ENCODE measurements around the gene RAB21.
"Not testable (repeated sequence)": the region's sequence is repeated elsewhere in the genome, so short reads cannot be mapped to it uniquely, and the experiment has no call there.

RAB21 gene

DNA sequence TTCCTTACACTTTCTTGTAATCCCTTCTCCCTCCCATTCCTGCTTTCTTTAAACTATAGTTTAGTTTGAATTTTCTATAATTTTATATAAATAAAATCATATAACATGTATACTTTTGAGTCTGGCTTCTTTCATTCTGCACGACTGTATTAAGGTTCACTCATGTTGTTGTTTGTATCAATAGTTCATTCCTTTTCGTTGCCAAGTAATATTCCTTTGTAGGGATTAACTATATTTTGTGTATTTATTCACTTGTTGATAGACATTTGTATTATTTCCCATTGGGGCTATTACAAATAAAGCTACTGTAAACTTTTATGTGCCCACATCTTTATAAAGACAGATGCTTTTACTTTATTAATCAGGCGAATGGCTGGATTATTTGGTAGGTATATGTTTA lies 45.5 kb downstream of the RAB21 start:
- DNase-seq, result no peak

DNA sequence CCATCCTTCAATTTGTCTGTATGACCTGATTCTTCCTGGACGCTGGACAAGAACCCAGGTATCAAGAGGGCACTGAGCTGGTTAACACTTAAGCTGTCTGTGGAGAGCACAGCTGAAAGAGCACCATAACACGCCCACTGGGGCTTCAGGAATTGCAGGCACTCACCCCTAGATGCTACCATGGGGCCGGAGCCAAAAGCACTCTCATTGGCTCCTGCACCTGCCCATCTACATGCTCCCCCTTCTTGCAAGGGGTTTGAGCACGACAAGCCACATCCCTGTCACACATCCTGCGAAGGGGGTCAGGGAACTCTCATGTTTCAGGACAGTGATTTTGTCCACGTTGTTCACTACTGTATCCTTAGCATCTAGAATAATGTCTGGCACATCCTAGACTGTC lies 49.8 kb downstream of the RAB21 start:
- DNase-seq, result no peak

DNA sequence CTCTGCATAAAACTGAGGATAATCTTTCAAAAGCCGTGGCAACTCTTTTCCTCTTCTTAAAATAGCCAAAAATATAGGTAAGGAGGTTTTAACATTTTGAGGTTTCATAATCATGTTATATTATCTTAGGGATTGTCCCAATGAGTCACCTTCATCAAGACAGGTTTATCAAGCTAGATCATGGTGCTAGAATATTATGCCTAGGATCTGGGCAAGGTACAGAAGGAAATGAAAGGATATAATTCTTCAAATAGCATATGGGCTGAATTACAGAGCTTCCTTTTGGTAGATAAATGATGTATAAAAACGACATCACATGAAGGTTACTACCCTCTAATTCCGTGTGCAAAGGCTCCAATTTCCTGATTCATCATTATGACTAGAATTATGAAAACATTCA lies 56.3 kb downstream of the RAB21 start:
- DNase-seq, result no peak

DNA sequence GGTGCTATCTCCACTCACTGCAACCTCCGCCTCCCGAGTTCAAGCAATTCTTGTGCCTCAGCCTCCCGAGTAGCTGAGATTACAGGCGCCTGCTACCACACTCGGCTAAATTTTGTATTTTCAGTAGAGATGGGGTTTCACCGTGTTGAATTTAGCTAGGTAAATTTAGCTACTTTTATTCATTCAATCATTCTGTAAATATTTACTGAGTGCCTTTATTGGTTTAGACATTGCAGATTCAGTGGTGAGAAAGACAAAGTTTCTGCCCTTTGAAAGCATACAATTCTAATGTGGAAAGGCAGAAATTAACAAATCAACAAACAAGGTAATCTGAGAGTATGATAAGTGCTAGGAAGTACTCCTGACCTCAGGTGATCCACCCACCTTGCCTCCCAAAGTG lies 60.6 kb downstream of the RAB21 start:
- not testable (repeated sequence) for DNase-seq

DNA sequence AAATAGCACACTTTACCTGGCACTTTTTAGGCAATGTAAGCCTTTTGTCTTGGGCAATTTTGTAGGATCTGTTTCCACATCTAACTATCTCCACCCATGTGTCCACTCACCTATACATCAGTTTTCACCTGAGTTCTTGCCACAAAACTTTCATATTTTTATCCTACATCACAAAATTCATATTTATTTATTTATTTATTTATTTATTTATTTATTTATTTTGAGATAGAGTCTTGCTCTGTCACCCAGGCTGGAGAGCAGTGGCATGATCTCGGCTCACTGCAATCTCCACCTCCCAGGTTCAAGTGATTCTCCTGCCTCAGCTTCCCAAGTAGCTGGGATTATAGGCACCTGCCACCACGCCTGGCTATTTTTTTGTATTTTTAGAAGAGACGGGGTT lies 67.4 kb downstream of the RAB21 start:
- not testable (repeated sequence) for DNase-seq

DNA sequence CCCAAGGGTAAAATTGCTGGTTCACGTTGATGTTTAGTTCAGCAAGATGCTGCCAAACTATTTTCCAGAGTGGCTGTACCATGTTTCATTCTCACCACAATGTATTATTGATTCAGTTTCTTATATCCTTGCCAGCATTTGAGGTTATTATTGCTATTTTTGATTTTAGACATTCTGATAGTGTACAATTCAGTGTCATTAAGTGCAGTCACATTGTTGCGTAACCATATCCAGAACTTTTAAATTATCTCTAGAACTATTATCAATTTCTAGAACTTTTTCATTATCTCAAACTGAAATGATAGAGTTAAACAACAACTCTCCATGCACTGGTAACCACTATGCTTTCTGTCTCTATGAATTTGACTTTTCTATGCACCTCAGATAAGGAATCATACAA lies 74.2 kb downstream of the RAB21 start:
- no peak for DNase-seq

DNA sequence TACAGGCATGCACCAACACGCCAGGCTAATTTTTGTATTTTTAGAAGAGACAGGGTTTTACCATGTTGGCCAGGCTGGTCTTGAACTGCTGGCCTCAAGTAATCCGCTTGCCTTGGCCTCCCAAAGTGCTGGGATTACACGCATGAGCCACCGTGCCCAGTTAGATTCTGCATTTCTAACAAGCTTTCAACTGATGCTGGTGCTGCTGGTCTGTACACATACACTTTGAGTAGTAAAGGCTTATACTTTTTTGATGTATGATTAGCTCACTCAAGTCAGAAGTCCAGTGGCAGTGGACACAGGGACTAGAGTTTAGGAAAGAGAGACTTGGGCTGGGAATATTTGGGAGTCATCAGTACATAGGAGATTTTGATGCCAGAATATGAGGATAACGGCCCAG lies 82.7 kb downstream of the RAB21 start:
- no peak for DNase-seq

DNA sequence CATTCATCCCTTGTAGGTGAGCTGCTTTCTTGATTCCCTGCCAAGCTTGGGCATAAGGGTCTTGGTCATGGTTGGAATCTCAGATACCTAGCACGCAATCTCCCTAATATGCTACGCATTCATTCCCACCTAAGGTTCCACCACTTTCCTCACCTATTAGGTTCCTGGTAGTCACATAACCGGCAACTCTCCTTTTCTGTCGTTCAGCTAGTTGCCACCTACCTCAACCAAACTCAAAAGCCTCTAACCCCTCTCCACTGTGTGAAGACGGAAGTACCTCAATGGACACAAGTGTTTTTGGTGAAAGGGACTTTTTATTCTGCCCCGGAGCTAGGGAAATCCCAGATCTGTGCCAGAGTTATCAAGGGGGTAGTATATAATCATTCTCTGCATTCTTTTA lies 83.6 kb downstream of the RAB21 start:
- no peak for DNase-seq

DNA sequence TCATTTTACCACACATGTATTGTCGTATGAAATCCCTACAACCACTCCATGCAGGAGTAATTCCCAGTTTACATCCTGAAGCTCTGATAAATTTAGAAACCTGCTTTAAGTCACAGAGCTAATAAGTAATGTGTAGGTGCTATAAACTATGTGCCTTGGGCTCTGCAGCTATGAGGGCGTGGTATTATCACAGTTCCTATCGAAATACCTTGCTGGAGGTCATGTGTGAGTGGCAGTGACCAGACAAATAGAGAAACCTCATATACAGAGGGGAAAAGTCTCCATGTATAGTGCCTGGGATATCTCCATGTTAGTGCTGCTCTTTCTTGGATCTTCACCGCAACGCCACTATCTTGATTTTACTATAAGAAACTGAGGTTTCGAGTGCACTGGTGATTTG lies 84.0 kb downstream of the RAB21 start:
- no peak for DNase-seq

DNA sequence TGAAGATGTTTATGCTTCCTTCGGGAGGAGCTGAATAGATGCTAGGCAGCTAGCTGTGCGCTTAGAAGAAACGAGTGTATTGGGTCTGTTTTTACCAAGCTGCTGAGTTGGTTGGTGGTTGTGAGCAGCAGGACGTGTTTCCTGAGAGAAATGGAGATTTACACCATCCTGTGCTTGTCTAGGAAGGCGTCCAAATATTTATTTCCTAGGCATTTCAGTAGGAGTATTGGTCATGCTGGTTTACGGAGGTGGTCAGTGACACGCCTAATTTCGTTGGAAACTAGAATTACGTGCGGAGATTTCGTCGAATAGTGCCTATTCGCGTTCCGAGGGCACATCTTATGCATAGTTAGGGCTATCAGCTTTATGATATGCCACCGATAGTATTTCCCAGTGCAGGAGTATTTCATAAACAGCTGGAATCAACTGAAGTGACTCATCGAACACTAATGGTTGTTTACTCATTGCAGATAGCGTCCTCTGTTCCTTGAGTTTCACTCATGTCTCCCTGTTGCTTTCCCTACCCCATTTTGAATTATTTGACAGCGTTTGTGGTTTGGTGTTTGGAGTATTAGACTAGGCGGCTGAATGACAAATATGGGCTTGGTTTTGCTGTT lies 85.7 kb downstream of the RAB21 start:
- DNase-seq, result no peak

DNA sequence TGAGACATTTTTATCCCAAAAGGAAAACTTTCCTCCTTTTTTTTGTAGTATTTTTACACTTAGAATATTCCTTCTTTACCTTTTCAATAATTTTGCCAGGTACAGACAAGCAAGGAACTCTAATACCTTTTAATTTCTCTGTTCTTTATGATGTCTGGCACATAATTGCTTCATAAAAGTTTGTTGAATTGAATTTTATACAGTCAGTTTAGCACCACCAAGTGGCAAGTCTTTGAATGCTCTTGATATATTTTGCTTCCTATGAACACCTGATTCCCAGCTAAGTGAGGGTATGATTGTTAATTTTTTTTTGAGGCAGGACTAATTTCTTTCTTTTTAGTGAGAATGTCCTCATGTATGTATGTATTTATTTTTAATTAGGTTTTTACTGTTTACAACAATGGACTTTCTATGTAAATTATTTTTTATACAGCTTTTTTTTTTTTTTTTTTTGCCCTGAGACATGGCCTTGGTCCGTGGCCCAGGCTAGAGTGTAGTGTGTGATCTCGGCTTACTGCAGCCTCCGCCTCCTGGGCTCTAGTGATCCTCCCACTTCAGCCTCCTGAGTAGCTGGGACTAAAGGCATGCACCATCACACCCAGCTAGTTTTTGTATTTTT lies 91.8 kb downstream of the RAB21 start:
- no peak for DNase-seq

DNA sequence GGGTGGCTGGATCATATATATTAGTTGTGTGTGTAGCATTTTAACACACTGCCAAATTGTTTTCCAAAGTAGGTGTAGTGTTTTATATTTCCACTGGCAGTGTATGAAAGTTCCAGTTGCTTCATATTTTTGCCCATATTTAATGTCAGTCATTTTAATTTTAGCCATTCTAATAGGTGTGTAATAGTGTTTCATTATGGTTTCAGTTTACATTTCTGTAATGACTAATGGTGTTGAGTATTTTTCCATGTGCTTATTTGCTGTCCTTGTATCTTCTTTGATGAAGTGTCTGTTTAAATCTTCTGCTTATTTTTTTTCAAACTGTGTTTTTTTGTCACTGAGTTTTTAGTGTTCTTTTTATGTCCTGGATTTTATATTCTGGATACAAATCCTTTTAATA lies 93.5 kb downstream of the RAB21 start:
- no peak for DNase-seq

DNA sequence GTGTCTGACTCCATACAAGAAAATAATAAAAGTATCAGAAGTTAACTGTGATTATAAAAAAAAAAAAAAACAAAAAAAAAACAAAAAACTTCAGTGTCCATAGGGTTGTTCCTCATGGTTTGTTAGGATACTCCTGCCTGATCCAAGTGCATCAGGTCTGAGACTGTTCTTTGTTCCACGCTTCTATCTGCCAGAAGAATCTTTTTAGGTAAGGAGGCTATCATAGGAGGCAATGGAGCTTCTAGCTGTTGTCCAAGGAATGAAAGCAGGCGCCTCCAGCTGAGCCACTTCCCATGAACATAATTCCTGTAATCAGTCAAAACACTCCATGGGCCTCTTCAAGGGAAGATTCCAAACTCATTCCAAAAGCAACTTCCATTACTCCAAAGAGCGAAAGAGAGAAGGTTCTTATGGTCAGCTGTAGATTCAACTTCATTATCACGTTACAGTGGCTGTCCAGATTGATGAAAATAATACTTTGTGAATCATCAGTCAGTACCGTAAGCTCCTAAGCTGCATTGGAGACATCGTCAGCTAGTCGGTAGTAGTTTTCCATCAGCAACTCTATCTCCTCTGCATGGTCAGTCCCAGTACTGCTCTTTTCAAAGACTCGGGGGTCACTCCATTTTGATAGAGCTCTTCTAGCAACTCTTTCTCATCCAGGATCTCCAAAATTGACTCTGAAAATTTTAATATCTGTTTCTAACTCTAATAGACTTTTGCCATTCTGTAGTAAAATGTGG lies 94.6 kb downstream of the RAB21 start:
- no peak for DNase-seq
